HG03520 (cell line): Measurements from ENCODE around the gene WFIKKN1.

Experiments
- ATAC-seq: cut with Tn5 transposase; IDR thresholded peaks from one replicate; pipeline ENCODE4 v1.9.1; 2021; ENCODE audit warnings: mild to moderate bottlenecking, moderate library complexity; ENCODE audit not compliant: unreplicated experiment

WFIKKN1 gene, protein sequence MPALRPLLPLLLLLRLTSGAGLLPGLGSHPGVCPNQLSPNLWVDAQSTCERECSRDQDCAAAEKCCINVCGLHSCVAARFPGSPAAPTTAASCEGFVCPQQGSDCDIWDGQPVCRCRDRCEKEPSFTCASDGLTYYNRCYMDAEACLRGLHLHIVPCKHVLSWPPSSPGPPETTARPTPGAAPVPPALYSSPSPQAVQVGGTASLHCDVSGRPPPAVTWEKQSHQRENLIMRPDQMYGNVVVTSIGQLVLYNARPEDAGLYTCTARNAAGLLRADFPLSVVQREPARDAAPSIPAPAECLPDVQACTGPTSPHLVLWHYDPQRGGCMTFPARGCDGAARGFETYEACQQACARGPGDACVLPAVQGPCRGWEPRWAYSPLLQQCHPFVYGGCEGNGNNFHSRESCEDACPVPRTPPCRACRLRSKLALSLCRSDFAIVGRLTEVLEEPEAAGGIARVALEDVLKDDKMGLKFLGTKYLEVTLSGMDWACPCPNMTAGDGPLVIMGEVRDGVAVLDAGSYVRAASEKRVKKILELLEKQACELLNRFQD

DNA sequence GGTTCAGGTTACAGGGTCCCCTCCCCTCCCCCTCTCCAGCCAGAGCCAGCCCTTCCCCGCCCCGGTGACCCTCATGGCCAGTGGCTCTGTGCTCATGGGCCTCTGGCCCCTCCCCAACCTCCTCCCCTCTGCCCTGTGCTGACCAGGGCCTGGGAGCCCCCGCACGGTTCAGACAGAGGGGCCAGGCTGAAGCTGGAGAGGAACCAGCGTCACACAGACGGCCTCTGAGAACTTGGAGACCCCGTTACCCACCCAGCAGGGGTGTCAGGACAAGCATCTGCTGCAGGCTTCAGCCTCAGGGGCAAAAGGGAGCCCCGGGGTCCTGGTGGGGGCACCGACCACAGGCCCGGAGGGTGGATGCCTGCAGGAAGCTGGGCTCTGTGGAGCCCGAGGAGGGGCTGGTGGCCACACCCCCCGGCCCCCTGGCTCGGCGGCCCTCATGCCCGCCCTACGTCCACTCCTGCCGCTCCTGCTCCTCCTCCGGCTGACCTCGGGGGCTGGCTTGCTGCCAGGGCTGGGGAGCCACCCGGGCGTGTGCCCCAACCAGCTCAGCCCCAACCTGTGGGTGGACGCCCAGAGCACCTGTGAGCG is at the start of gene WFIKKN1:
Gene WFIKKN1, plus strand, starts transcription at position 171 of the 591 bp plus-strand sequence. Its CDS starts 269 bp downstream, at position 440.
- ATAC-seq: no peak

DNA sequence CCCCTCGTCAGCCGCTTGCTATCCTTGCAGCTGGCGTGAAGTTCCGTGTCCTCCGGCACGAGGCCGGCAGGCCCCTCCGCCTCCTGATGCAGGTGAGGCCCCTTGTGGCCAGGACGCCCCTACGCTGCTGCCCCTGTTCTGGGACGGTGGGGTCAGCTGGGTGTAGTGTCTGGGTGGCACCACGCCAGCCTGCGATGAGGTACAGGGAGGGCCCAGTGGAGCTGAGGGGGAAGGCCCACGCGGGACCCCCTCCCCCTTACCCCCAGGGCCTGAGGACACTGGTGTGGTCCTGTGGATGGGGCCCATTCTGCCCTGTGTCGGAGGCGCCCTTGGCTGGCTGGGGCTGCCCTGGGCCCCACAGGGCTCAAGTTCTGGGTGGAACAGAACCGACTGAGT is 48.6 kb upstream of the WFIKKN1 start:
- ATAC-seq: no peak

DNA sequence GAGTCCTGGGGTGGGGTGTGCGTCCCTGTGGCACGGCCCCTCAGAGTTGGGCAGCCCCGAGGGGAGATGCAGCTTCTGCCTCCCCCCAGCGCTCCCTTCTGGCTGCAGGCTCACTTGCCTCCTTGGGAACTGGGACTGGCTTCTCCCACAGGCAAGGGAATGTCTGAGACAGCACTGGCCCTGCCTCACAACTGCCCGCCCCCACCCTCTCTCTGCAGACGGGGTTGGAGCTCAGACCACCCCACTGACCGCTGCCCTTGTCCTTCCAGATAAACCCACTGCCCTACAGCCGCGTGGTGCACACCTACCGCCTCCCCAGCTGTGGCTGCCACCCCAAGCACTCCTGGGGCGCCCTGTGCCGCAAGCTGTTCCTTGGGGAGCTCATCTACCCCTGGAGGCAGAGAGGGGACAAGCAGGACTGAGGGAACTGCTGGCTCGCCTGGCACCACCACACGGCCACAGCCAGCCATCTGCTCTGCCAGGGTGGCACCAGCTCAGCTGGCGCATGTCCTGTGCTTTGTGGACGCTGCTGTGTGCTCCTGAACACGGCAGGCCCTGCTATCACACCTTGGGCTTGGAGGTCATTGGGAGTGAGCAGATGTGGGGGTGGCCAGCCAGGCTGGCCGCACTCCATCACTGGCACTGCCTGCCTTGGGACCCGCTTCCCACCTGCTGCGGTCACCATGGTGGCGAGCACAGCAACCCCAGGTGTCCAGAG is 48.0 kb upstream of the WFIKKN1 start:
- ATAC-seq: no peak

DNA sequence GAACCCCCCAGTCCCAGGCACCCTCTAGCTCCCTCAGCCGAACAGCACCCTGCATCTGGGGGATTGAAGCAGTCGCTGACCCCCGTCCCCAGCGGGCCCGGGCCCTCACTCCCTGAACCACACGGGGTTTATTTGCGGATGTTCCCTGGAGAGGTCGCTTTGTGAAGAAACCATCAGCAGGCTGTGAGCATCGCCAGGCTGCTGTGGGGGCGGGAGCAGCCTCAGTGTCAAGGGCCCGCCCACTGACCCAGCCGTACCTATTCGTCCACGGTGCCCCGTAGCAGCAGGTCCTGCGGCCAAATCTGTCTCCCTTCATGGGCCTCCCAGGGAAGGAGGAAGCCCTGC is 47.3 kb upstream of the WFIKKN1 start:
- no peak for ATAC-seq

DNA sequence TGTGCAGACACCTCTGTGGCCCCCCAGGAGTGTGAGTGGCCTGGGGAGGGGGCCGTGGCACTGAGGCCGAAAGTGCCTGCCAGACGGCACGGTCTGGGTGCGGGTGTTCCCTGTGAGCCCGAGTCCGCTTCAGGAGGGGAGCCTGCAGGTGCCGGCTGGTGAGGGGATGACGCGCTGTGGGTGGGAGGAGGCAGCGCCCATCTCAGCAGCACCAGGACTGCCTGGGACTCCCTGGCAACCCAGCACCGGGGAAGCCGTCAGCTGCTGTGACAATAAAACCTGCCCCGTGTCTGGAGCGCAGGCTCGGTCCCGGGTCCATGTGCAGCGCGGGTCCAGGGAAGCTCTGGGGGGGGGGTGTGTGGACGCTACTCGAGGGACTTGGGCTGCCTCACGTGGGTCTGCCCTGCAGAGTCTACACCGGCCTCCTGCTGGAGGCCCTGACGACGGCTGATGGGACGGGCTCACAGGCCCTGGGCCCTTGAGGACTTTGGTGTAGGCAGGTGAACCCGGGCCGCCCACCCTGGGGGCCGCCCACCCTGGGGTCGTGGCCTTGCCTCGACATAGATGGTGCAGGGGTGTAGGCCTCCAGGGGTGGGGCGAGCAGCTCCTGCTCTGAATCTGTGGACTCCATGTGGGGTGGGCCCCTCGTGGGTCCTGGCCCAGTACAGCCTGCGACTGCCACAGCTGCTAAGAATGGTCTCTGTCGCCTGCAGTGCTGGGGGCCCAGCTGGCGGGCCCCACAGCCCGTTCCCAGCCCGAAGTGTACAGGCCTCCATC is 46.8 kb upstream of the WFIKKN1 start:
- no peak for ATAC-seq

DNA sequence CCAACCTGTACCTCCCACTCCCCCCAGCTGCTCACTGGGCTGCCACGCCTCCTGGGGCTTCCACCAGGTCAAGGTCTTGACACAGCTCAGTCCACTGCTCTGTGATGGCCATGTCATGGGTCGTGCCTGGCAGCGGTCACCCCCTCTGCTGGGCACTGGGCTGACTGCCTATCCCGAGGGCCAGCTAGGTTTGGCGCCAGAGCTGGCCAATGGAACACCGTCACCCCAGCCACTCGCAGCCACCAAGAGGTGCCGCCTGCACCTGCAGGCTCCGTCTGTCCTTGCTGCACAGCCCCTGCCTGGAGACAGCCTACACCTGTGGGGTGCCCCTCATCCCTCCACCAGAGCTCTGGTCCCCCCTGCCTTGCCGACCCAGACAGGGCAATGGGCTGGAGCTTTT is 45.4 kb upstream of the WFIKKN1 start:
- no peak for ATAC-seq

DNA sequence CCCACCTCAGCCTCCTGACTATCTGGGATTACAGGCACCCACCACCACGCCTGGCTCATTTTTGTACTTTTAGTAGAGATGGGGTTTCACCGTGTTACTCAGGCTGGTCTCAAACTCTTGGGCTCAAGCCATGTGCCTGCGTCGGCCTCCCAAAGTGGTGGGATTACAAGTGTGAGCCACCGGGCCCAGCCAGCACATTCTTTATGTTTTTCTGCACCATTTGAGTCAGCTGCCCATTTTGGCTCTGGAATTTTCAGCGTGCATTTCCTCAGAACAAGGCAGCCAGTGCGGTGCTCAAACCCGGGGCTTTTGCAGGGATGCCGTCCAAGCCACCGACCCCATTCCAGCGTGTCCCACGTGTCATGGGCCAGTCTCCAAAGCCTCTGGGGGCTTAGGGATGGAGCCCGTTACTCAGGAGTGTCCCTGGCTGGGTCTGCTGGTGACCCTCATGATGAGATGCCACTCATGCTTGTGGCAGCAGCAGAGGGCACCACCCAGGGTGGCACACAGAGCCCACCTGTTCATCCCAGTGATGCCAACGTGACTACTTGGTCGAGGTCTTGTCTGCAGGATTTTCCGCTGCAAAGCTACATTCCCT is 44.6 kb upstream of the WFIKKN1 start:
- ATAC-seq: no peak

DNA sequence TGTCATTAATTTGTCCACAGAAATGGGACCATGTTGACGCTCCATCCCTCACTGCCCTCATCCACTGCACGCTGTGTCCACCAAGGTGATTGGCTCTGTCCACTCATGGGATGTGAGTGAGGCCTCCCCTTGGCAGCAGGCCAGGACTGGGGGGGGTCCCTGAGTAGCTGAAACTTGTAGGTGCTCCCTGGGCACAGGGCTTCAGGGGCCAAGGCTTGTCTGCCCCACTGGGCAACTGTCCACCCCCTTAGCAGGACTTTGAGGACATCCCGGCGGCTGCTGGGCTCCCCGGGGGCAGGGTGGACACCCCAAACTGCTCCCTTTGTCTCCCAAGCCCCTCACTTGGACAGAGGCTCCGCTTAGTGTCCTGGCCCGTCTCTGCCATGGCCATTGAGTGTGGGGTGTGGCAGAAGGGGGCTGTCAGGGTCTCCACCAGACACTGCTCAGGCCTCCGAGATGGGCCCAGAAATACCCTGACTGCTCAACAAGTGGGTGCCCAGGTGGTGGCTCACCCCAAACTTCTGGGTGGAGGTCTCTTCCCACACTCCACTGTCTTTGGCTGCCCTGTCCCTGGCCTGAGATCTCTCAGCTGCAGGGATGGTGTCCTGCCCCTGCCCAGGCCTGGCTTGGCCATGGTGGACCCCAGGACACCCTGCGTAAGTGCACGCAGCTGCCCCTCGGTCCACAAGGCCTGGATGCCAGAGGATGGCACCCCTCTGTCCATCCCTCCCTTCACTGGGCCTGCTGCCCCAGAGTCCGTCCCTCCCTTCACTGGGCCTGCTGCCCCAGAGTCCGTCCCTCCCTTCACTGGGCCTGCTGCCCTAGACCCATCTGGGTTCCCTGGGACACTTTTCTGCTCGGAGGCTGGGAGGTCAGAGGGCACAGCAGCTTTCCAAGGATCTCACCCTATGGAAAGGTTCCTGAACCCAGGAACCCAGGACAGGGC is 43.9 kb upstream of the WFIKKN1 start:
- ATAC-seq: no peak

DNA sequence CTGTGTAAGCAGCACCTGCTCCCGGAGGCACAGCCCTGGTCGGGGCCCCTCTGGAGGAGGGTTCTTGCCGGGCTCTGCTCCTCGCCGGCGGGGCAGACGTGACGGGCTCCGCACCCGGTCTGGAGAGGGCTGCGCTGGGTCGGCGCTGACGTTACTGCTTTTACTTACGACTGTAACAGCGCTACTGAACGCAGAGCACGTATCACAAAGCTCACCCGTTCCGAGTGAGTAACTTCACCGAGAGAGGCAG is 42.2 kb upstream of the WFIKKN1 start:
- ATAC-seq: peak; percentile 1

DNA sequence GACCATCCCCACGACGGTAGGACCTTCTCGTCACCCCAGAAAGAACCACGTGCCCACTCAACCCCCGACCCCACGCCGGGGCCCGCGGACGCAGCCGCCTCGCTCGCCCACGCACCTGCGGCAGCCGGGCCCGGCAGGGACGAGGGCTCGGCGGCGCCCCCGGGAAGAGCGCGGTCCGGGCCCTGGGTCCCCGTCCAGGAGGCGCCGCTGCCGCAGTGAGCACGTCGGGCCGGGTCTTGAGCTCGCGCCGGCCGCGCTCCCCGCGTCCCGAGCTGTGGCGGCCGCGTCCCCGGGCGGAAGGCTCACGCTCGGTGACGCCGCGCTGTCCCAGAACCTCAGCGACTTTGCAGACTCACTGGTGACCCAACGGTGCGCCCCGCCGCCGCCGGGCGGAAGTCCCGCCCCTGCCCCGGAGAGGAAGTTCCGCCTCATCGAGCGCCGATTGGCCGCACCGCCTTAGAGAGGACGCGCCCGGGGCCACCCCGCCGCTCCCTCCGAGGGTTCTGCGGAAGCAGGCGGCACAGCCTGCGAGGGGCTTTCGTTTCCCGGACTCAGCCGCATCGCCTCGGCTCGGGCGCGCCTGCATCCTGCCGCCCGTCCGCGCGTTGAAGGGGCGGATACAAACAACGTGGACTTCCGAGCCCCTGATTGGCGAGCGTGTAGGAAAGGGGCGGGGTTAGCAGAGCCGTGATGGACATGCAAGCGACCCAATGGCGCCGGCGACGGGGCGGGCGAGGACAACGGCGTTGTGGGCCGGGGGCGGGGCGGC is 41.7 kb upstream of the WFIKKN1 start:
- peak; percentile 61 for ATAC-seq

DNA sequence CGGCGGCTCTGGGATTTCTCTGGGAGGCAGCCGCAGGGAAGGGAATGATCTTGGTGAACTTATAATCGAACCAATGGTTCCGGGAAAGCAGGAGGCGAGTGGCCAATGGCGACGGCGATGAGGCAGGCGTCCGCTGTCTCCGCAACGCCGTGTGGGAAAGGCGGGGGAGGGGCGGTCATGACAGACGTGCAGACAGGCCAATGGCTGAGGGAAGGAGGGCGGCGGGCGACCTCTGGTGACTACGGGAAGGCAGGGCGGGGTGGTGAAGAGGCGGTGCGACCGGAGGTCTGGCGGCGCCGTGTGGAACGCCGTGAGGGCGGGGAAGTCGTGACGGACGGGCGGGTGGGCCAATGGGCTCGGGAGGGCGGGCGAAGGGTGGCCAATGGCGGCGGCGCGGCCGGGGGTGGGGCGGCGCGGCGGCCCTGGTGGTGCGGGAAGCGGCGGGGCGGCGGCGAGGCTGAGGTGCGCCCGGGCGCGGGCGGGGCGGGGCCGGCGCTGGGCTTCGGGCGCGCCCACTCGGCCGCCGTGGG is 41.1 kb upstream of the WFIKKN1 start, which contains the start of gene RAB40C:
Gene RAB40C, plus strand, starts transcription at position 409 of the 530 bp plus-strand sequence. CDS start 226 bp downstream, outside the sequence.
- ATAC-seq: peak; percentile 78

DNA sequence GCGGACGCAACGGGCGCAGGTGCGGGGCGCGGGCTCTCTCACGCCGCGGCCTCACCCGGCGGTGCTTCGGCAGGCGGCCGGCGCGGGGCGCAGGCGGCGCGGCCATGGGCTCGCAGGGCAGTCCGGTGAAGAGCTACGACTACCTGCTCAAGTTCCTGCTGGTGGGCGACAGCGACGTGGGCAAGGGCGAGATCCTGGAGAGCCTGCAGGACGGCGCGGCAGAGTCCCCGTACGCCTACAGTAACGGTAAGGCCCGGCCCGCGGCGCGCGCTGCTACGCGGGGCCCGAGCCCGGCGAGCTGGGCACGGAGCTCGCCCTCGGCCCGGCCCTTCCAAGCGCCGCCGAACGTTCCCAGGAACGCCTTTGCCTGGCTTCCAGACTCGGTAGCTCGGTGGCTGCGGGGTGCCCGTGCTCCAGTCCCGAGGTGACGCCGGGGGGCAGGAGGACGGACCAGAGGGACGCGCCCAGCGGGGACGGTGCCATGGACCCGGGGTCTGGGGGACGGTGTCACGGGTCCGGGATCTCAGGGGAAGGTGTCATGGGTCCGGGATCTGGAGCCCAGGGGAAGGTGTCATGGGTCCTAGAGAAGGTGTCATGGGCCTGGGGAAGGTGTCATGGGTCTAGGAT is 40.5 kb upstream of the WFIKKN1 start:
- no peak for ATAC-seq

DNA sequence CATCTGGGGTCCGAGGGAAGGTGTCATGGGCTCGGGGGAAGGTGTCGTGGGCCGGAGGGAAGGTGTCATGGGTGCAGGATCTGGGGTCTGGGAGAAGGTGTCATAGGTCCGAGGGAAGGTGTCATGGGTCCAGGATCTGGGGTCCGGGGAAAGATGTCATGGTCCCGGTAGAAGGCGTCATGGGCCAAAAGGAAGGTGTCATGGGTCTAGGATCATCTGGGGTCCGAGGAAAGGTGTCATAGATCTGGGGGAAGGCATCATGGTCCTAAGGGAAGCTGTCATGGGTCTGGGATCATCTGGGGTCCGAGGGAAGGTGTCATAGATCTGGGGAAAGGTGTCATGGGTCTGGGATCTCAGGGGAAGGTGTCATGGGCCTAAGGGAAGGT is 40.0 kb upstream of the WFIKKN1 start:
- no peak for ATAC-seq

DNA sequence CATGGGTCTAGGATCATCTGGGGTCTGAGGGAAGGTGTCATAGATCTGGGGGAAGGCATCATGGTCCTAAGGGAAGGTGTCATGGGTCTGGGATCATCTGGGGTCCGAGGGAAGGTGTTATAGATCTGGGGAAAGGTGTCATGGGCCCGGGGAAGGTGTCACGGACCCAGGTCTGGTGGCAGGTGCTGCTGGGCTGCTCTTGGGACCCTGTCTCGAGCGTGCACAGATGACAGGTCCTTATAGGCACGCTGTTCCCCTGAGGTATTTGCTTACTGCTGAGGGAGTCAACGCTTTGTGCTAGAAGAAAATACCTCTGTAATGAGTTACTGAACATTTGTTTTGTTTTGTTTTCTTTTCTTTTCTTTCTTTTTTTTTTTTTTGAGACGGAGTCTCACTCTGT is 39.6 kb upstream of the WFIKKN1 start:
- no peak for ATAC-seq

DNA sequence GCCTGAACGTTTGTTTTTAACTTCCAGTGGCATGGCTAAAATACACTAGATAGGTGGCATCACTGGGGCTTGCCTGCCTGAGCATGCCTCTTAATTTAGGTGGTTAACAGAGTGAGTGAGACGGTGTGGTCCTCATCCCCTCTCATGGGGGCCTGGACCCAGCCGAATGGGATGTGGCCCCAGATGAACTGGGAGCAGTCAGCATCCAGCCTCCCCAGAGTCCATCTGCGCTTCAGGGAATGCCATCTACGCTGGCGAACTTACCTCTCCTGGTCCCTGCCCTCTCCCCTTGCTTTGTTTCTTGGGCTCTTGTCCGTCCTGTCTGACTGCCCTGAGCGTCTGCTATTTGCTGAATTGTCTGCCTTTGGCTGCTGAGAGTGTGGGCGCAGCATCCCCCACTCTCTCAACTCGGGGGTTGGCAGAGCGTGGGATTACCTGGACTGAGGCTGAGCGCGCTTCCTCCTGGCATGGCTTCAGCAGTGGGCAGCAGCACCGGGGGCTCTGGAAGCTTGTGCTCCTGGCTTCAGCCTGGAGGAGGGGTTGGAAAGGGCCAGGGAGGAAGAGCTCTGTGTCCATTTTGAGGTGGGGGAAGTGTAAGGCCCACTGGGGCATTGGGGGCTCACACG is 38.8 kb upstream of the WFIKKN1 start:
- no peak for ATAC-seq

DNA sequence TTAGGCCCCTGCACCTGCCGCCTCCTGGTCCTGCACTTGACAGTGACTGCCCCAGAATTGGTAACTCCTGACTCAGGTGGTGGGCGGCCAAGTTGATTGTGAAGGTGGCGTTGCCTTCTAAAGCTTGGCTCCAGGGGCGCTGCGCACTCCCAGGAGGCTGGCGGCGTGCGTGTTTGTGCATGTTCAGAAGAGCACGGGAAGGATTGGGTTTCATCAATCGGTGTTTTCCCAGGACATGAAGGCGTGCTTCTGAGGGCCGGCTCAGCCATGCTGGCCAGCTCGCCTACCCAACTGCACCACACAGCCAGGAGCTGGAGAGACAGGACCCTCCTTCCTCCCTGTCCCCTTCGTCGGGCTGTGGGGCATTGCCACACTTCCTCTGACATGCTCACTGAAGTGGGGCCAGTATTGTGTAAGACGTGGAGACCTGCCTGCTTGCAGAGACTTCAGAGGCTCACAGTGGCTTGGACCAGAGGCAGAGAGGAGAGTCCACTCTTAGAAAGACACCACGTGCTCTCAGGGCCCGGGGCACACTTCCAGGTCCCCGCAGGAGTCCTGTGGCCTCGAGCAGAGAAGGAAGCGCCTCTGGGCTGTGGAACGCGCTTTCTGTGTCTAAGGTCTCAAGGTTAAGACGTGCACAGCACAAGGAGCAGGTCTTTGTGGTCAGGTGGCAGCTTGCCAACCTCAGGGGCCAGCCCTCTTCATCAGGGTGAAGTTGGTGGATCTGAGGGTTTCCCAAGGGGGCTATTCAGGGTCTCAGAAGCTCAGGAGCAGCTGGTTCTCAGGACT is 38.1 kb upstream of the WFIKKN1 start:
- ATAC-seq: no peak

DNA sequence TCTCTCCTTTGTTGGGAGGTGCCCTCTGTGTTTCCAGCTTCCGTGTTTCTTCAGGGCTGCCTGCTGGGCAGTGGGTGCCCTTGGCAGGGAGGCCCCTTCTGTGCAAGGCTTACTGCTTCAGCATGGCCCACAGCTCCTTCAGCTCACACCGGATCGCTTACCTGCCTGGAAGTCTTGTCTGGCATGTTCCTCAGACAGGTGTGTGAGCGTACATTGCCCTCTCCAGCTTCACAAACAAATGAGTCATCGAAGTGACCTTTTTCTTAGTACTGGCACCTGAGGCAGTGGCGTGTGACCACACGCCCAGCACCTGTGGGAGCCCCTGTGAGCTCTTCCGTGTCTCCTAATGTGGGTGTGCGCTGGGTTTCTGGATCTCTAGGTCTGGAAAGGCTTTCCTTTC is 37.4 kb upstream of the WFIKKN1 start:
- no peak for ATAC-seq
